Measurements from ENCODE around the gene ATRAID. TPM values are rescaled to one million over a fixed set of nuclear protein-coding genes. Genes with fewer than 3 reads are reported as not detected.

ATRAID gene
- polyA plus RNA-seq, 4 donors, result 144 to 186 (median 158) TPM

DNA sequence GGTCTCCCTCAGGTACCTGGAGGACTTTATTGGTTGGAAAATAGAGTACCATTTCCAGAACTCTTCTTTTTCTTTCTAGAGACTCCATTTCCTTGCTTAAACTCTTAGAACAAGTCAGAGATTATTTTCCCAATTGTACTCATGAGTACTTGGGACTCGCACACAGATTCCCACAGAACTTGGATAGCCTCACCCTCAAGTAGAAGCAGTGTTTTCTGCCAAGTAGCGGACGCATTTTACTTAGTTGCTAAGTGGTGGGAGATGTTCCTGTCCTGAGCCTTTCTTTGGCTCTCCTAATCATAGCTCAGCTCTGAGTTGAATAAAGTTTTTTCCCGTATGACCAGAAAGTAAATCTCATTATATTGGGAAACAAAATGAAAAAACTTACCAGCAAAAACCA, 33.8 kb downstream of the ATRAID start:
- no peak for DNase-seq (ENCODE audit: low read depth in 4 of 4, low spot score in 2 of 4)

DNA sequence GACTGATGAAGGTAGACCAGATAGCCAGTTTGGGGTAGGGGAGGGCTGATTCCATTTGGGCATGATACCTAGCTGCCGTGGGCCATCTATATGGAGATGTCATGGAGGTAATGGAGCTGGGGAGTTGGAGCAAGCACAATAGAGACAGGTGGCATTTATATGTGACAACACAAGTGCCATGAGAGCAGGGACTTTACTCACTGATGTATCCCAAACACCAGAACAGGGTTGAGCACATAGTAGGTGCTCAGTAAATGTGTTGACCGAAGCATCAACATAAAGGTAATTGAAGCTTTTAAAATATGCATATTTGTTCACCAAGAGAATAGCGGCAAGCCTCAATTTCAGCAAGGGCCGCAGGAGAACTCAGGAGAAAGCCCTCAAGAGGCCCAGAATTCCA, 36.1 kb downstream of the ATRAID start:
- no peak for DNase-seq (ENCODE audit: low read depth in 4 of 4, low spot score in 2 of 4)

GRCh38 chr2:27249159-27249890, 37.5 kb downstream of the ATRAID start:
- no peak for DNase-seq (ENCODE audit: low read depth in 4 of 4, low spot score in 2 of 4)

- no peak for DNase-seq (ENCODE audit: low read depth in 4 of 4, low spot score in 2 of 4)
Observed at GRCh38 chr2:27249891-27250651, 38.2 kb downstream of the ATRAID start.

DNA sequence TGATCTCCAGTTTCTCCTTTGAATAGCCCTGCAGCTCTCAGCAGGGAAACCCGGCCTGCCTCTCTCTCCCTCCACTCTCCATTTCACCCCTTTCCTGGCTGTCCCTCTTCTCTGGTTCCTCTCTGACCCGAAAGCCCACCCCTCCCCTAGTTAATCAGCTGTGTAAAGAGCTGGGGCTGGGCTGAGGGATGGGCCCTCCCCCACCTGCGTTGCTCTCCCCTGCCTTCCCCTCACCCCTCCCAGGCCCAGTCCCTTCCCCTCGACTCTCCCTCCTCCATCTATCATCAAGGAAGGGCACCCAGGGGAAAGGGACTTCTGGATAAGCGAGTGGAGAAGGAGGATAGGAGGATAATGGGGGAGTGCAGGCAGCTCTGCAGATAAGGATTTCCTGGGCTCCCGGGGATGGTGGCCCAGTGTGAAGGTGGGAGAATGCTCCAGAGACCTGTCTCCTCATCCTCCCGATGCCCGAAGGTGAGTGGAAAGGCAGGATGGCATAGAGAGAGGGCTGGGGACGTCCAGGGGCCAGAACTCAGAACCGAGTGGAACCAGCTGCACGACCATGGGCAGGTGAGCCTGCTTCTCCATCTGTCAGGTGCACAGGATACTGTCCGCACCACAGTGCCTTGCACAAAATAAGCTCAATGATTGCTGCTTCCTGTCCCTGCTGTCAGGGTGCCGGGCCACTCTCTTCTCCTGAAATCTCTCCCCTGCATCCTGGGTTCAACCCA, 39.0 kb downstream of the ATRAID start:
- no peak for DNase-seq (ENCODE audit: low read depth in 4 of 4, low spot score in 2 of 4)

DNA sequence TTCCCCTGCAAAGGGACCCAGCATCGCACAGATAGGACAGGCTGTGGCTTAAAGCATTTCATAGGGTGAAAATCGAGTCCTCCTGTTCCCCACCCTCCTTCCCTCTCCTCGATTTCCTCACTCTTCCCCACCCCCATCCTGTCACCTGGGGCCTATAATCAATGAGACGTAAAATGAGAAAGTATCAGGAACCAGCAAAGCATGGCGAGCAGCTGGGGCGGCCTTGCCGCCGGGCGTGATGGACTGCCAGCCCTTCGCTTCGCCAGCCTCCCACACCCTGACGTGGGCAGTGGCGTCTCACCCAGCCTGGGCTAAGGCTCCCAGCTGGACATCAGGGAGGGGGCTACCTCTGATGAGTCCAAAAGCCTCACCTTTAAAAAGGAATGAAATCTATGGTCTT, 39.9 kb downstream of the ATRAID start:
- DNase-seq (ENCODE audit: low read depth in 4 of 4, low spot score in 2 of 4), result no peak

DNA sequence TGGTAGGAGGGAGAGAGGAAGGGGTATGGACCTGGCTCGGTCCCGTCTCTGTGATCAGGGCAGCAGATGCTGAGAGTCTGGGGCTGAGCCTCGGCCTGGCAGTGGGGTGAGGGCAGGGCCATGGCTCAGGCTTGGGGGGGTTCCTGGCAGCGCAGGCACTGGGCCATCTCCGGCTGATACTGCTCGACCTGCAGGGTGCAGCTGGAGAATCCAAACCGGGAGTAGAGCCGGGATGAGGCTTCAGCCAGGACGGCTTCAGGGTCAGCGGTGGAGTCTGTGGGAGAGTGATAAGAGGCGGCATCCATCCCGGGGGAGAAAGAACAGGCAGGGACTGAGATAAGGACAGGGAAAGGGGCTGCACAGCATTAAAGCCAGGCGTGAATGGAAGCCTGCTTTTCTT, 43.3 kb downstream of the ATRAID start:
- DNase-seq (ENCODE audit: low read depth in 4 of 4, low spot score in 2 of 4), result no peak

GRCh38 chr2:27255660-27256059, 43.8 kb downstream of the ATRAID start:
- no peak for DNase-seq (ENCODE audit: low read depth in 4 of 4, low spot score in 2 of 4)

GRCh38 chr2:27256855-27257454, 45.1 kb downstream of the ATRAID start:
- DNase-seq (ENCODE audit: low read depth in 4 of 4, low spot score in 2 of 4), result no peak

DNA sequence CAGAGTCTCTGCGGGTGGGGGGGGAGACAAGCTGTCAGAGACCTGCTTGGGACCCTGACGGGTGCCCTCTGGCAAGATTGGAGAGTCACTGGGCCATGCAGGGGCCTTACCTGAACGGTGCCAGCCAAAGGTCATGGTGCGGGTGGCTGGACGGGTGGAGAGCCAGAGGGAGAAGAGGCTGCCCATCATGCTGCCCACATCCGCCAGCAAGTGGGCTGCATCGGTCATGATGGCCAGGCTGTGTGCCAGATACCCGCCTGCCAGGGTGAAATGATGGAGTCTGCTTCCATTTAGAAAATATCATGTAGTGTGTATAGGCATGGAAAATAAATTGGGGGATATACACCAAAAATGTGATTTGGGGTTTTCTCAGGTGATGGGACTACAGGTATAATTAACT, 46.2 kb downstream of the ATRAID start:
- no peak for DNase-seq (ENCODE audit: low read depth in 4 of 4, low spot score in 2 of 4)

DNA sequence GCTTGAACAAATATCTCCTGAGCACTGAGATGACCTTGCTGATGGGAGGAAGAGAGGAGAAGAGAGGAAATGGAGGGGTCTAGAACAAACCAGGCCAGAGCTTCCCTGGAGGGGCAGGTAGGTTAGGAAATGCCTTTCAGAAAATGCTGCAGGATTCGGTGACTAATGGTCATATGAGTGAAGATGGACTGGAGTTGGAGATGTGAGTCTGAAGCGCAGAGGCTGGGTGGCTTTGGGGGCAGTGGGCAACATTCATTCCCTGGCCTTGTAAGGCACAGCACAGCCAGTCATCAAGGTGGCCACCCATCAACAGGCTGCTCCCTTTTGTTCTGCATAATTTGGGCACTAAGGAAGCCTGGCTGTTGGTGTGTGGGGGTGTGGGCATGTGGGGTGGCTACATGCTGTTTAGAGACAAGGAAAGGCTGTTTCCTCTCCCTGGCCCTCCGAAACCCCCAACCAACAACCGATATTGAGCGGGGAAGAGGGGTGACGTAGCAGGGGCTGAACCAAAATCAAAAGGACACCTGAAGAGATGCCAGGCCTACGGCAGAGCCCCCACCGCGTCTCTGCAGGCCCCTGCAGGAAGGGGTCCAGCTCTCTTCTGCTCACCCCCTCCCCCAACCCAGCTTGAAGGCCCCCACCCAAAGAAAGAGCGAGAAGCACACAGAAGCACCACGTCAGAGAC, 49.5 kb downstream of the ATRAID start:
- no peak for DNase-seq (ENCODE audit: low read depth in 4 of 4, low spot score in 2 of 4)

DNA sequence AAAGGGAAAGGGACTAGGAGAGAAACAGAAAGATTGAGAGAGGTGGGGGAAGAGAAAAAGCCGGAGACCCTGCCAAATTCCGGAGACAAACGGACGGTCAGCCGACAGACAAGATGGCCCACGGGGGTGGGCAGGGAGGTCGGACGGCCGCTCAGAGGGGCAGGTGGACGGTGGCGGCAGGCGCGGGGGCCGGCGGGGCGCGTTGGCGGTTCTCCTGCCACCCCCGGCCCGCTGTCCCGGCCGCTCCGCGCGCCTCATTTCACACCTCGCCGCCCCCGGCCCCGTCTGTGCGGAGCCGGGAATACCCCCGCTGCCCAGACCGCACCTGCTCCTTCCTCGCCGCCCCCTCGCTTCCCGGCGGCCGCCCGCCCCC, 50.1 kb downstream of the ATRAID start:
- no peak for DNase-seq (ENCODE audit: low read depth in 4 of 4, low spot score in 2 of 4)

DNA sequence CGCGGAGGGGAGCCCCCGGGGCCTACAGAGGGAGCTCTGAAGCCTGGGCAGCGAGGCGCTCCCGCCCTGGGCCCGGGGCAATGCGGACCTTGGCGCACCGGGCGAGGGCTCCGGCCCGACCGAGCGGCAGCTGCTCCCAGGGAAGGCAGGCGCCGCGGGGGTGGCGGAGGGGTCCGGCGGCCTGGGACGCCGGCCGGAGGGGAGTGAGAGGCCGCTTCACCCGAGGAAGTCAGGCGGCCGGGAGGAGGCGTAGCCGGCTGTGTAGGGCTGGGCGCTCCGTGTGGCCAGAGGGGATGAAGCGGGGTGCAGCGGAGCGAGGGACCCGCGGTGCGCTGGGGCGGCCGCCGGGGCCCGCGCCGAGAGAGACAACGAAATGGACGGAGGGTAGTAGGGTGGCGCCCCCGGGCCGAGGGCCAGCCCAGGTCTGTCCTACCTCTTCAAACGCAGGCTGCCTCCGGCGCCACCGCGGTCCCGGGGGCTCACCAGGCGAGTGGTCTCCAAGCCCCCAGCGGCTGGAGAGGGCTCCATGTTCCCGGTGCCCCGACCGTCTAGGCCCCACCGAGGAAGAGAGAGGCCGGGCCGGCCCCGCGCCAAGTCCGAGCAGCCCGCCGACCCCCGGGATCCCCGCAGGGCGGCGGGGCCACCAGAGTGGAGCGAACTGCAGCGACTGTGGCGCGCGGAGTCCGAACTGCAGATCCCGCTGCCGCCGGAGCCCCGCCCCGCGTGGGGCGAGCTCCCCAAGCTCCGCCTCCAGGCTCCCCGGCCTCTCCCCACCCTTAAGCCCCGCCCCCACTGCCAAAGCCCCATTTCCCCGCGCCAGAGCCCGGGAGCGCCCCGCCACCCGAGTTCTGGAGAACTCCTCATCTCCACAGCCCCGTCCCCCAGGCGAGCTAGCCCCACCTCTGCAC, 50.8 kb downstream of the ATRAID start, which contains the start of gene SLC30A3:
Gene SLC30A3, minus strand, starts transcription at position 669 of the 908 bp plus-strand sequence. Its CDS starts 141 bp downstream, at position 528.
- no peak for DNase-seq (ENCODE audit: low read depth in 4 of 4, low spot score in 2 of 4)

DNA sequence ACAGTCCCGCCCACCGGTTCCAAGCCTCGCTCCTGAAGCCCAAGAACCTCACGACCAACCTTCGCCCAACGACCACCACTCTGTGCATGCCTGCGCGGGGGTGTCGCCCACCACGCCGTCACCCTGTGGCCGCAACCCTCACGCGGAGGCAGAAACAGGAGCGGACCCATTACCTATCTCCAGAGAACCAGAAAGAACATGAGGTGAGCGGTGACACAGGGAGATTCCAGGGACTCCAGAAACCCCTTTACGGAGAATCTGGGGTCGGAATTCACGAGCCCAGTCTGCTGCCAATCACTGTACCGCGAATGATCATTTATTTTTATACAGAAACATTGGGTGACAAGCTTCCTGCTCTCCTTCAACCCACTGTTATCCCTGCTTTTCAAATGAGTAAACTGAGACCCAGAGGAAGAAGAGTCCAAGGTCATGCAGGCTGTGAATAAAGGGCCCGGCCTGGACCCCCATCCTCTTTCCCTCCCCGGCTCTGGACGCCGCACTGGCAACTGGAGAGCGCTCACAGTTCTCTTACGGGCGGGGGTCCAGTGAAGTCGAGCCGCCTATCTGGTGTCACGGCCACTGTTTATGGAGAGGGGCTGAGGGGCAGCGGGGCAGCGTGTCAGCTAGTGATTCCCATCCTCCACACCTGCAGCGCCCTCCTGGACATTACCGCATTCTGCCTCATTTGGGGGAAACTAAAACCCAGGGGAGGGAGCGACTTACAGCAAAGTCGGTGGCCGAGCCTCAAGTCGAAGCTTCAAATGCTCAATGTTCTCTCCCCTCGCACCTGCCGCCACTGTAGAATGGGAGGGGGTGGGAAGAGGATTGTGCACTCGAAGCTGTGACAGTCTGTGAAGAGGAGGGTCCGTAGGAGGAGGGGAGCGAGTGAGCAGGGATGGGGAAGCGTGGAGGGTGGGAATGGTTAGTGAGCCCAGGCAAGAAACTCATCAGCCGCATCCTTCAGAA, 51.7 kb downstream of the ATRAID start:
- no peak for DNase-seq (ENCODE audit: low read depth in 4 of 4, low spot score in 2 of 4)

DNA sequence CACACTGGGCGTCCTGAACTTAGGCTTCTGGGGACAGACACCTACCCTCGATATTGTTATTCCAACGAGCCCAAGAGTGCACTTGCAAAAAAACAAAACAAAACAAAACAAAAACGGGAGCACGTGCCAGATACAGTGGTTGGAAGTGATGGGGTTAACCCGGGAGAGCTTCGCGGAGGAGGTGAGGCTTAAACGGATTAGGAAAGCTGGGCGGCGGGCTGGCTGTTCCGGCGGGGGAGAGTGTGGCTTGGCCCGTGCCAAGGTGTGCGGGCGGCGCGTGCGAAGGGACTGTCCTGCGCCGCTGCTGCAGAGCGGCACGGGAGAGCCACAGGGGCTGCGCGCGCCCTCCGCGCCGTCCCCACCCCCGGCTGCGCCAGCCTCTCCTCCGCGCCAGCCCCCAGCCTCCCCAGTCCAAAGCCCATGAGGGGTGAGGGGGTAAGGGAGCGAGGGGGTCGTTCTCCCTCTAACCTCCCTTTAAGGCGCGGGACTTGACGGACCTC, 52.5 kb downstream of the ATRAID start:
- DNase-seq (ENCODE audit: low read depth in 4 of 4, low spot score in 2 of 4), result no peak

GRCh38 chr2:27264753-27265535, 53.1 kb downstream of the ATRAID start:
- peak in 1 of 4 donors; percentile 61 for DNase-seq (ENCODE audit: low read depth in 4 of 4, low spot score in 2 of 4)

- no peak for DNase-seq (ENCODE audit: low read depth in 4 of 4, low spot score in 2 of 4)
Observed at GRCh38 chr2:27265536-27265870, 53.7 kb downstream of the ATRAID start.
